ENCODE measurements around the gene ADA.

- TF ChIP-seq CTCF (conservative IDR thresholded peaks at IDR 0.05; ENCODE audit: low read length) (no peak), EZH2phosphoT487 (IDR thresholded peaks at IDR 0.05; ENCODE audit: borderline replicate concordance) (no peak)
These were observed 10.8 kb upstream of the ADA start for GRCh38 chr20:44662261-44662660.
